HepG2 (cell line): ENCODE data around the gene SEMA7A. TPM values are rescaled to one million over a fixed set of nuclear protein-coding genes. Genes with fewer than 3 reads are reported as not detected.

Experiments
- ATAC-seq: fragments of 200-7000 bp; cut with Tn5 transposase; 3 replicates; pipeline ENCODE4 v1.9.1; 2020; ENCODE audit warnings: mild to moderate bottlenecking, moderate library complexity
- BruUV-seq: library from RNA; stranded (reverse); fragments of 400-500 nt; replicated peaks from 2 replicates; lab custom pipeline; 2021; lab: Mats Ljungman, UMichigan
- CTCF ChIA-PET: fragments of 300-600 bp; formaldehyde crosslinking; extraction: SDS; loops from one replicate; lab custom pipeline; 2021; ENCODE audit warnings: low total read pairs, inconsistent platforms, low intra/inter-chr PET ratio; lab: Yijun Ruan, JAX
- POLR2A ChIA-PET: fragments of 350-600 bp; sonication (Branson Sonifier 250); formaldehyde crosslinking; loops from one replicate; lab custom pipeline; 2020; ENCODE audit warnings: antibody characterized with exemption, inconsistent platforms; lab: Yijun Ruan, JAX
- DNase-seq: peaks from one replicate; pipeline ENCODE4 v3.0.0-alpha.2; 2015; ENCODE audit warnings: low spot score
- FAIRE-seq: peaks from 3 replicates; lab custom pipeline; 2011; peaks lifted over from hg19 to GRCh38; lab: Jason Lieb, UNC
- H2AFZ ChIP-seq: one replicate; pipeline ENCODE4 v1.6.1; 2011; ENCODE audit warnings: low read length, inconsistent platforms
- H3K27ac ChIP-seq: fragments of 300-600 bp; 3 replicates; pipeline ENCODE4 v1.8.0; 2011; ENCODE audit warnings: mixed run types, mild to moderate bottlenecking, mixed read lengths, low read length, inconsistent platforms; ENCODE audit not compliant: insufficient read depth; ENCODE audit errors: extremely low read length
- H3K27me3 ChIP-seq, 2 experiments: fragments of 200-600 bp in 1 of 2; 2 replicates in 1 of 2; 3 replicates in 1 of 2; pipeline versions ENCODE4 v1.6.0 to v1.8.0; 2011; ENCODE audit warnings: low read length in 2 of 2, mild to moderate bottlenecking in 2 of 2, moderate library complexity in 2 of 2, inconsistent platforms in 1 of 2; ENCODE audit not compliant: insufficient read depth in 2 of 2, control insufficient read depth in 1 of 2
- H3K36me3 ChIP-seq, 2 experiments: fragments of 200-600 bp in 1 of 2; replicated peaks in 1 of 2; 2 replicates in 1 of 2; 3 replicates in 1 of 2; pipeline versions ENCODE4 v1.5.1 to v1.8.0; 2011; ENCODE audit warnings: low read length in 2 of 2, inconsistent platforms in 1 of 2; ENCODE audit not compliant: insufficient read depth in 2 of 2, control insufficient read depth in 1 of 2
- H3K4me1 ChIP-seq: 2 replicates; pipeline ENCODE4 v1.5.1; 2012; ENCODE audit warnings: low read length, inconsistent platforms; ENCODE audit not compliant: insufficient read depth
- H3K4me2 ChIP-seq: 2 replicates; pipeline ENCODE4 v1.6.0; 2011; ENCODE audit warnings: low read depth, low read length, inconsistent platforms
- H3K4me3 ChIP-seq, 3 experiments: fragments of 200-600 bp in 1 of 3; sonication (generic), shearing (Covaris generic) in 1 of 3; replicated peaks in 1 of 3; 2 replicates each; pipeline ENCODE4 v1.5.1; 2011 to 2016; ENCODE audit warnings: low read length in 3 of 3, inconsistent platforms in 2 of 3, low read depth in 2 of 3, mild to moderate bottlenecking in 2 of 3, control low read depth in 1 of 3, mixed read lengths in 1 of 3; ENCODE audit not compliant: insufficient read depth in 1 of 3
- H3K79me2 ChIP-seq: one replicate; pipeline ENCODE4 v1.6.1; 2011; ENCODE audit warnings: low read length, inconsistent platforms; ENCODE audit not compliant: insufficient read depth
- H3K9ac ChIP-seq: 2 replicates; pipeline ENCODE4 v1.6.0; 2011; ENCODE audit warnings: mild to moderate bottlenecking, low read depth, low read length, inconsistent platforms; ENCODE audit not compliant: insufficient read depth
- H3K9me3 ChIP-seq: 2 replicates; pipeline ENCODE4 v1.5.1; 2012; ENCODE audit warnings: mild to moderate bottlenecking, low read length
- H4K20me1 ChIP-seq: 2 replicates; pipeline ENCODE4 v1.6.0; 2011; ENCODE audit warnings: inconsistent platforms, mild to moderate bottlenecking, low read length, moderate library complexity; ENCODE audit not compliant: insufficient read depth
- ATF1 ChIP-seq: IDR thresholded peaks from 2 replicates; pipeline ENCODE4 v1.6.1; 2016; ENCODE audit warnings: mild to moderate bottlenecking, control low read depth
- FOXO1 ChIP-seq: sonication (generic); formaldehyde crosslinking; IDR thresholded peaks from 2 replicates; pipeline ENCODE4 v1.4.0; 2020; ENCODE audit warnings: missing genetic modification reagents
- PHB2 ChIP-seq: fragments of 450-650 bp; IDR thresholded peaks from 2 replicates; pipeline ENCODE4 v1.6.1; 2018; ENCODE audit not compliant: partially characterized antibody
- ZBTB7A ChIP-seq: sonication (generic); formaldehyde crosslinking; IDR thresholded peaks from 2 replicates; pipeline ENCODE4 v1.8.0; 2022; ENCODE audit warnings: mild to moderate bottlenecking, missing genetic modification reagents
- ZNF652 ChIP-seq: IDR thresholded peaks from 2 replicates; pipeline ENCODE4 v1.6.1; 2016; ENCODE audit warnings: low read depth, borderline replicate concordance
- WGBS: methylation state at CpG from one replicate; pipeline ENCODE4 v1.1.6; 2017; ENCODE audit warnings: low lambda C conversion rate; 5-methylcytosine and 5-hydroxymethylcytosine counted together
- in situ Hi-C: cut with HindIII; loops from 2 replicates; pipeline ENCODE4 v1.10.0; 2017; ENCODE audit warnings: low pct_unique_long_range_greater_than_20kb; ENCODE audit not compliant: extremely low pct_ligation_motif_present
- intact Hi-C: fragments of 100-400 bp; cut with micrococcal nuclease; formaldehyde crosslinking; loops from one replicate; pipeline ENCODE4 v1.10.0; 2022; ENCODE audit not compliant: unreplicated experiment
- polyA plus RNA-seq, 8 experiments: library from polyadenylated mRNA; depleted of rRNA in 3 of 8; stranded (reverse) in 7 of 8; unstranded in 1 of 8; fragments of >200 nt; fragmentation: Illumina TruSeq in 4 of 8; extraction: Trizol in 4 of 8; gene quantifications; 2 replicates each; pipeline versions ENCODE4 v1.2.1 to v1.2.3, GENCODE V29; 2011 to 2016; ENCODE audit warnings: low read depth in 4 of 8, missing spikeins in 1 of 8, mixed read lengths in 1 of 8; ENCODE audit not compliant: insufficient read depth in 1 of 8
- total RNA-seq, 5 experiments: library from RNA; depleted of rRNA; stranded (reverse); fragments of >200 nt; fragmentation: Illumina TruSeq; extraction: Trizol; gene quantifications; 2 replicates each; pipeline ENCODE4 v1.2.3, GENCODE V29; 2016; ENCODE audit warnings: low read depth in 1 of 5
- TF ChIP-seq, protein P1 (sequence below): sonication (generic); formaldehyde crosslinking; IDR thresholded peaks from 2 replicates; pipeline ENCODE4 v1.4.0; 2020; ENCODE audit warnings: missing genetic modification reagents
- TF ChIP-seq, protein P2 (sequence below): sonication (generic); formaldehyde crosslinking; IDR thresholded peaks from 2 replicates; pipeline ENCODE4 v1.5.0; 2020; ENCODE audit warnings: mild to moderate bottlenecking, missing genetic modification reagents

Gene SEMA7A
- total and polyA plus RNA-seq, 2 of the 13 experiments (the other 11 are each of a cell fraction or from before 2014, with no cell fraction given): 9.0 to 15.8 TPM

DNA sequence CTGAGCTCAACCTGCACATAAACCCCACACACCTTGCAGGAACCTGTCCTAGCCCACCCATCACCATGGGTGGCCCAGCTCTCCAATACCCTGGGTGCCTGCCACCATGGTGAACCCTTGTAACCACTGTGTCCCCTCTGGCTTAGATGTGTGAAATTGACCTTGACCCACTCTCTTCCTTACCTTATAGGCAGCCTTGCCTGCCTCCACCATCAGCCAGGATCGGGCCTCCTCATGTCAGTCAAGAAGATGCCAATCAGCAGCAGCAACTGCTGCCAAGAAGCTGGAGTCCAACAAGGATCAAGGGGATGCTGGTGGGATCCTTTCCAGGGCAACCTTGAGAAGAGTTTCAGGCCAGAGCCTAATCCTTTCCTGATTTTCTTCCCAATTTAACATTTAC is 57.5 kb downstream of the SEMA7A start:
- Histone ChIP-seq H3K4me1 (peaks cover 35% of the 10 kb centered on the region), H3K27me3 (peaks cover 0 to 28% of the 10 kb centered on the region in 2 experiments; a peak in 4 of 5 replicates), H2AFZ (no peak overlapping the region), H3K4me3 (no peak overlapping the region), H3K9me3 (no peaks in the 10 kb centered on the region), H3K4me2 (no peak overlapping the region), H3K79me2 (no peaks in the 10 kb centered on the region), H3K27ac (no peak overlapping the region), H4K20me1 (no peaks in the 10 kb centered on the region), H3K9ac (no peak overlapping the region), H3K36me3 (no peaks in the 10 kb centered on the region)
- 27% methylated on average over 1 of the region's 1 CpG for WGBS
- FAIRE-seq (no peak), ATAC-seq (no peak), DNase-seq (no peak)
- in situ Hi-C loops: no loop called here
- no TSS peak for BruUV-seq
- CTCF ChIA-PET: interaction anchor here (0.8 to 1.6 kb wide), 2 partner anchors 62 to 245 kb away, joined by 3 to 4 read pairs; no protein-coding TSS in a partner anchor
- POLR2A ChIA-PET: interaction anchor here (1.1 kb wide), 1 partner anchor 66 kb away, joined by 4 read pairs; no protein-coding TSS in a partner anchor
- TF ChIP-seq ATF1 (CRISPR knock-in tag) (no peak), FOXO1 (CRISPR knock-in tag) (no peak), PHB2 (no peak), ZNF652 (CRISPR knock-in tag) (no peak), ZBTB7A (no peak)
- TF ChIP-seq, protein P1, sequence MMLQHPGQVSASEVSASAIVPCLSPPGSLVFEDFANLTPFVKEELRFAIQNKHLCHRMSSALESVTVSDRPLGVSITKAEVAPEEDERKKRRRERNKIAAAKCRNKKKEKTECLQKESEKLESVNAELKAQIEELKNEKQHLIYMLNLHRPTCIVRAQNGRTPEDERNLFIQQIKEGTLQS (CRISPR knock-in tag): no peak
- TF ChIP-seq, protein P2, sequence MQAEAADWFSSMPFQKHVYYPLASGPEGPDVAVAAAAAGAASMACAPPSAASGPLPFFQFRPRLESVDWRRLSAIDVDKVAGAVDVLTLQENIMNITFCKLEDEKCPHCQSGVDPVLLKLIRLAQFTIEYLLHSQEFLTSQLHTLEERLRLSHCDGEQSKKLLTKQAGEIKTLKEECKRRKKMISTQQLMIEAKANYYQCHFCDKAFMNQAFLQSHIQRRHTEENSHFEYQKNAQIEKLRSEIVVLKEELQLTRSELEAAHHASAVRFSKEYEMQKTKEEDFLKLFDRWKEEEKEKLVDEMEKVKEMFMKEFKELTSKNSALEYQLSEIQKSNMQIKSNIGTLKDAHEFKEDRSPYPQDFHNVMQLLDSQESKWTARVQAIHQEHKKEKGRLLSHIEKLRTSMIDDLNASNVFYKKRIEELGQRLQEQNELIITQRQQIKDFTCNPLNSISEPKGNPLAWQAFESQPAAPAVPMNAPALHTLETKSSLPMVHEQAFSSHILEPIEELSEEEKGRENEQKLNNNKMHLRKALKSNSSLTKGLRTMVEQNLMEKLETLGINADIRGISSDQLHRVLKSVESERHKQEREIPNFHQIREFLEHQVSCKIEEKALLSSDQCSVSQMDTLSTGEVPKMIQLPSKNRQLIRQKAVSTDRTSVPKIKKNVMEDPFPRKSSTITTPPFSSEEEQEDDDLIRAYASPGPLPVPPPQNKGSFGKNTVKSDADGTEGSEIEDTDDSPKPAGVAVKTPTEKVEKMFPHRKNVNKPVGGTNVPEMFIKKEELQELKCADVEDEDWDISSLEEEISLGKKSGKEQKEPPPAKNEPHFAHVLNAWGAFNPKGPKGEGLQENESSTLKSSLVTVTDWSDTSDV (CRISPR knock-in tag): no peak
- intact Hi-C loops: no loop called here
